Stimulated activated naive CD8-positive, alpha-beta T cell treated with anti-CD3 and anti-CD28 coated beads, Interleukin-15, Interleukin-2, amounts not matched to agents 100 U/mL and 50 U/mL, for 24 hours (primary cell): ENCODE results near the gene NUAK1.

Source experiments
- ATAC-seq: fragments of 150-1000 bp; cut with Tn5 transposase; one replicate; pipeline ENCODE4 v1.10.0; 2021
- DNase-seq: peaks from one replicate; pipeline ENCODE4 v3.0.0; 2021

Gene NUAK1

DNA sequence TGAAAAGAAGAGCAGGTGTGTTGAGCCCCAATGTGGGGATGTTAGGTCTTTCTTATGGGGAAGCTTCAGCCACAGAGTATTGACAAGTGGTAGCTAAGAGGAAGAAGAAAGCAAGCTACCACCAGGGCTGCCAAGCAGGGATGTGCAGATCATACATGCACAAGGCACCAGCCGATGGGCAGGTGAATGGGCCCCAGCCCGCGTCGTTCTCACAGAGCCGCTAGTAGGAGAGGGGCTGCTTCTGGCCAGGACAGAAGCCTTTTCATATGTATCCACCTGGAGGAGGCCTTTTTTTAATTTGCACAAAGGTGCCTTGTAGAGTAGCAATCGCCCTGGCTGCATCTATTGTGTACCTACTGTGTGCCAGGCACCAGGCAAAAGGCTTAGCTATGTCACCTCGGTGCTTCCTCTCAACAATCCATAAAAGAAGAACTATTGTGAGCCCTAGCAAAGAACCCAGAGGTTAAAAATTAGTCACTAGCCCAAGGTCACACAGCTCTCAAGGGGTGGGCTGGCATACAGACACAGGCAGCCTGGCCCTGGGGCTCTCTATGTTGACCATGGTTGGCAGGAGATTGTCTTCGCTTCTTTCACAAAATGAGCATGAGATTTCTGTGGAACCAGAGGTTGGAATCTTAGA is 8.2 kb downstream of the NUAK1 start:
- ATAC-seq: peak; percentile 19

DNA sequence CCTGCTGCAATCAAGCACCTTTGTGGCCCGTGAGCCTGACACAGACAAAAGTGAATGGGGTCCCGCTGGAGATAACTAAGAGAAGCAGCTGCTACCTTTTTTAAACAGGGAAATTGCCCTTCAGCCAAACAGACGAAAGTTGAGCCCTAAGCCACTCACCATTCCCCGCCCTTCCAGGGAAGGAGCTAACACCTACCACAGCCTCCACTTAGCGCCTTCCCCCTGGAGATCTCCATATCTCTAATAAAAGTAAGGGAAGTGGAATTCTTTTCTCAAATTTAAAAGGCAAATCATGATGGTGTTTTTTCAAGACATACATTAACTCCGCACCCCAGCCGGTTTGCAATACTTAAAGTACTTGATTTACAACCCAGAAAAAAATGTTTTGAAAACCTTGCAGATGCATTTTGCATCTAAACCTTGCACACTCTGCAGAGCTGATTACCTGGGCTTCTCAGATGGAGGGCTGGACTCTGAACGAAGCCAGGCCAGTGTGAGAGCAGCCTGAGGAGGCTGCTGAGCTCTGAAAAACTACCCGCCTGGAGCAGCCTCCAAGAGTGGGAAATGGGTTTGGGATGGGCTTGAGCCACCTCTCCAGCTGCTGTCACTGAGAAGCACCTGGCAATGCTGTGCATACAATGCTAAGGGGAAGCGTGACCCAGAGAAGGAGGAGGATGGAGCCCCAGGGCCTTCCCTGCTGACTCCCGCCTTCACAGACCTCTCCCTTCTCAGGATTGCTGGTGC is 10.0 kb downstream of the NUAK1 start:
- no peak for ATAC-seq

More for the DNA sequence above, 8.2 kb downstream of the NUAK1 start:
- DNase-seq: no peak

DNA sequence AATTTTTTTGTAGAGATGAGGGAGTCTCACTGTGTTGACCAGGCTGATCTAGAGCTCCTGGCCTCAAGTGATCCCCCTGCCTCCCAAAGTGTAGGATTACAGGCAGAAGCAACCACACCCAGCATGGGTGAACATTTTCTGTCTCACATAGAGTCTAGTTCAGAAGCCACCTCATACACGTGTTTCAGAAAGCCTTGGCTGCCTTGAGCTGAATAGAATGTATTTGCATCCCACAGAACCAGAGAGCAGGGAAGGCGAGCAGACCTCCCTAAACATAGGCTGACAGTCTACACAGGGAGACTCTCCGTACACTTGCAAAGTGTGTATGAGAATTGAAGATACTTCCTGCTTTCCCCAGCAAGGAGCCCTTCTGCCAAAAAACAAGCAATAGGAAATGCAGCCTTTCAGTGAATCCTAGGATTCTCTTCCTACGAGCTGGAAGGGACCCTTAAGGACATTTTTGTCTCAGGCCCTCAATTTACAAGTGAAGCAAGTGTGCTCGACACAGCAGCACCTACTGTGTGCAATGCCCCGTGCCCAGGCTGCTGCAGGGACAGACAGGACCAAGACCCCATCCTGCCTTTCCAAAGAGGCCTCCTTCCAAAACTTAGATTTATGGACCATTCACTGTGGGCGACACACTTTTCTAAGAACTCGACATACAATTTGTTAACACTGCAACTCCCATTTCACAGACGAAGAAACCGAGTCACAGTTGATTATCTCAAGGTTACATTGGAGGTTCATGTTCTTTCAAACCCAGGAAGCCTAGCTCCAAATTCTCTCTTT is 11.2 kb downstream of the NUAK1 start:
- ATAC-seq: no peak
- no peak for DNase-seq

More for the DNA sequence above, 10.0 kb downstream of the NUAK1 start:
- no peak for DNase-seq

DNA sequence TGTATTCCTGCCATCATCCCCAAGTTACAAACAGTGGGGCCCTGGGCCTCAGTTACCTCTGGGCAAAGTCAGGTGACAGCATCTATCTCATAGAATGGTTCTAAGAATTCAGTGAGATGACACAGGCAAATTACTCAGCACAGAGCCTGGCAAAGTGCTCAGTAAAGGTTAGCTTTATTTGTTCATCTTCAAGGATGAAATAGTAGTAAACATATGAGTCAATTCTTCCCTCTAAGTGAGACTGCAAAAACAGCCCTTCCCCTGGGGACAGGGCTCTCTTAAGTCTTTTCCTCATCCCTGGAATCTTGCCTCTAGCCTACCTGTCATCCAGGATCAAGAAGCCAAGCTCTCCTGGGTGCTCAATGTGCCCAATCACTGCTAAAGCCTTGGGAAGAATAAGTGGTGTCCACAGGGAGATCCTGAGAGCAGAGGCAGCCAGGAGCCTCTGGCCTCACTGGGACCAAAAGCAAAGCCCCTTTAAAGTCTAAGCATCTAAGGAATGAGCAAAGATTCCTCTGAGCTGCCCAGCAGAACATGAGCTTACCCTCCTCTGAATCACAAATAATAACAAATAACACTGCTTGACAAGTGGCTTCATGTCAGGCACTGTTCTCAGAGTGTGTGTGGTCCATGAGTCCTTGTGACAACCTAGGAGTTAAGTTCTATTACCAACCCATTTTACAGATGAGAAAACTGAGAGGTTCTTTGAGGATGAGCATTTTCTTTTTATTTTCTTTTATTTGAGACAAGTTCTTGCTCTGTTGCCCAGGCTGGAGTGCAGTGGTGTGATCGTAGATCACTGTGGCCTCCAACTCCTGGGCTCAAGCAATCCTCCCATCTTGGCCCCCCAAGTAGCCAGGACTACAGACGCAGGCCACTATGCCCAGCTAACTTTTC is 12.1 kb downstream of the NUAK1 start:
- no peak for ATAC-seq
- DNase-seq: no peak

DNA sequence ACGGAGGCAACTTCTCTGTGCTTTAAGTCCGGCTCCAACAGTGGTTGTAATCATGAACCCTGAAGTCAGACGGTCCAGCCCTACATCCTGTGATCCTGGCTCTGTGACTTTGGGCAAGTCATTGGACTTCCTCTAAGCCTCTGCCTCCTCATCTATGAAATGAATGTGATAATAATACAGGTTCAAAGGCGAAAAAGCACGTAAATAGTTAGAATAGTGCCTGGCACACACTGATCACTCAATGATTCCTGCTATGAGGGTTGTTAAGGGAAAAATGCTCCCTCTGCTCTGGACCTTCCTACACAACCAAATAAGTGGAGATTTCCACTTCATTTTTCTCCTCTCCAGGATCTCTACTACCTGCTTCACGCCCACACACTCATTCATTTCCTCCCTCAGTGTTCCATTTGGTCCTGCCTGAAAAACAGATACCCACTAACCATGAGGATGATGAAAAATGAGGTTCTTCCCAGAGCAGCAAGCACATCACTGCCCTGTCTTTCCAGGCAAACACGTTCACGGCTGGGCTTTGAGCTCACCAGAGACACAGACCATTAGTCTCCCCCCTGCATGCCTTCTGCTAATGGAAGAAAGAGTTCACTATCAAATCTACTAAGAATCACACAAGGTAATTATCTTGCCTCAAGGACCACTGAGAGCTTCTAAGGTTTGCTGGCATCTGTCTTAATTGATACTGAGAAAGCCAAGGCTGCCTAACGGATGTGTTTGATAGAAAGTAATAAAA is 13.2 kb downstream of the NUAK1 start:
- no peak for ATAC-seq
- no peak for DNase-seq

DNA sequence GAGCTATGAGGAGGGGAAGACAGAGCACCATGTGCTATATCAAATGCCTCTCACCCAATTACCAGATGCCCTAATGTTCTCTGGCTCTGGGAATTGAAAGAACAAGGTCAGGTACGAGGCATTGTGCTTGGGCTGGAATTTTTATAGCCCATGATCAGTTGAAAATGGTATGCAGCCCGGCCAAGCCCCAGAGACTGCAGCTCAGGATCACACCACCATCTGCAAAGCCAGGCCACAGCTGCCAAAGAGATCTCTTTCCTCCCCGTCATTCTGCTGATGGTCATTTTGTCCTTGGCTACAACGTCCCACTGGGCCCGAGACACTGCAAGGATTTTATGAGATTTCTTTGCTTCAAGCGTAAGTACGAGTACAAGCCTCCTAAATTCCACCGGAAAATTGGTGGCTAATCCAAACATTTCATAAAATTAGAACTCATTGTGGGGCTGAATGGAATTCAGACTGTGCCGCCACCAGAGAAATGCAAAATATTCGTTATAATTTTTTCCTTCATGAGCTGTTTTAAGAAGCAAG is 15.1 kb downstream of the NUAK1 start:
- DNase-seq: no peak
- no peak for ATAC-seq

DNA sequence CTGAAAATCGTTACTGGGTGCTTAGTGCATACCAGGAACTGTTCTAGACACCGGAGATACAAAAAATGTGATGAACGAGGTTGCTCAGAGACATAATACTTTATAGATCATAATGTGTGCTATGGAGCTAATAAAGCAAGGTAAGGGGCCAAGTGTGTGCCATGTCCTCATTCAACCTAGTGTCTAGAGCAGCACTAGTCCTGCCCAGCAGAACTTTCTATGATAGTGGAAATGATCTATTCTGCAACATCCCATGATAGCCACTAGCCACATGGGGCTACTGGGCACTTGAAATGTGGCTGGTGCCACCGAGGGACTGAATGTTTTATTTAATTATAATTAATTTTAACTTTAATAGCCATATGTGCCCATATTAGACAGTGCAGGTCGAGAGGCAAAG is 15.6 kb downstream of the NUAK1 start:
- no peak for ATAC-seq
- DNase-seq: no peak

DNA sequence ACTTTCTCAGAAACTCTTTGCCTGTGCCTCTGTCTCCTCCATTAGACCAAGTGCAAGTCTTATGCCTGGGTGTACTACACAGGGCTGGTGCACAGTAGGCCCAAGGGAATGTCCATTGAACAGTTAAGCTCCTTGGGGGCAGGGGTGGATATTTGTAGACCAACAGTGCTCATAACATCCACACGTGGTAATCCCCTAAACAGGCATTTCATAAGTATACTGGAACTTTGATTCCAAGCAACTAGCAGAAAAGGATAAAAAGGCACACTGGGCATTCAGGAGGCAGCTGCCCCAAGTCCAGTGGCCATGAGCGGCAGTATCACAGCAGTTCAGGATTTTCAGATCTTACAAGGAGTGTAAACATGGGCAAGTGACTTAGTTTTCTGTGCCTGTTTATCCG is 16.8 kb downstream of the NUAK1 start:
- ATAC-seq: no peak

DNA sequence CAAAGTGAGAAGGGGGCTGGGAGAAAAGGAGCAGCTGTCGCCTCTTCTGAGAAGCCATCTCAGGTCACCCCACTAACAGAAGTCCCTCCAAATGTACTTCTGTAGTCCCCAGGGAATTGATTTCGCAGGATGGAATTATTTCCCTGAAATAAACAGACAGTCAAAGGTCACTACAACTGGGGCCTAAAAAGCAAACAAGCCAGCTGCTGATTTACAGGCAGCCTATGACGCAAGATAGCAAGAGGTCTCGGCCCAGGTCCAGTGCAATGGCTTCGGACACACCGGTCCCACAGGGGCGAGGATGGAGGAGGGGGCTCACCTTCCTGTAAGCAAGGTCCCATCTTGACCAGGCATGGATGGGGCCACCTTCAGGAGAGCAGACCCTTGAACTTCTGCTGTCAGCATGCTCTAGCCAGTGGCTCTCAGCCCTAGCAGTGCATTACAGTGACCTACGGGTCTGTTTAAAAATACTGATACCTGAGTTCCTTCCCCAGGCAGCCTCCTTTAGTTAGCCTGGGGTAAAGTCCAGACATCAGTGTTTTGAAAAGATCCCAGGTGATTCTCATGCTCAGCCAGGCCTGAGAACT is 18.1 kb downstream of the NUAK1 start:
- no peak for DNase-seq
- ATAC-seq: no peak

More for the DNA sequence above, 16.8 kb downstream of the NUAK1 start:
- DNase-seq: no peak

DNA sequence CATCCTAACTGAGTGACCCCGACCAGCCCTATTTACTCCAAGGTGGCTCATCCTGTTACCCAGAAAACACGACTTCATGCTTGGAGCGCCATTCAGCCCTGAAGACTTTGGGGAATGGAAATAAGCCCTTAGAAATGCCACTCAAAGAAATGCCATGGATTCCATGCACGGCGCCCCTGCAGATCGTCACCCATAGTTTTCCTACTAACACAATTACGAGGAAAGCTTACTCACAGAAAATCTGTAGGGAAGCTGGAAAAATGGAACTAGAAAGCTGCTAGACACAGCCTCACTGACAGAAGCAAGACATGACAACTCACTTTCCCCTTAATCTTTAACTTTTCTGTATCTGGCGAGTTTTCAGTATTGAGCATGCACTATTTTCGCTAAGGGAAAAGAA is 19.5 kb downstream of the NUAK1 start:
- ATAC-seq (no peak), DNase-seq (no peak)

DNA sequence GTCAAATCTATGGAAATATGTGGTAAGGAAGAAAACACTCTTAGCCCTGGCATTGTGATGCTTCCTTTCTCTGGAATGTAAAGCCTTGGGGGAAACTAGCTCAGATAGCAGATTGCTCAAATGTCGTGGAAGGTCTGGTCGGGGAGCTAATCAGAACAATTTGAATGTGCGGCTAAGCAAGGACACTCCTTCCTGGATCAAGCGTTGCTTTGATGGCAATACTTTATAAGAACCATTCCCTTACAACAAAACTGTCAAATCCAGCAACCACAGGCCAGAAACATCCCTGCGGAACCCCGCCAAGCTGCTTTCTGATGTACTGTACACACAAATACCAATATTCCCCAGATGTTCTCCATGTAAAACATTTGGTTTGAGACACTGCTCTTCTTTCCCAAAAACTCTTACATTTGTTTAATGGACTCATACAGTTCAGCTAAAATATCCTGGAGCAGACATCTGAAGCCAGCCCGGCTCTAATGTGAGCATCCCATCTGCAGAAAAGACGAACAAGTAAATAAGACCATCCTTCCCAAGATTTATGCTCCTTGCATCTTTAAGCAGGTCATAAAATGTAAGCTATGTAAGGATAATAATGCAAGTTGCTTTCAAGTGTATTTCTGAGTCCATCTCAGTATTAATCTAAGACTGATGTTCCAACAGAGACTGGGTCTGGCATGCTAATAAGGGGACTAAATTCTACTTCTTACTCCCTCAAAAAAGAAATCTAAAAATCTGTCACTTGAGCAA is 20.2 kb downstream of the NUAK1 start:
- DNase-seq: no peak
- ATAC-seq: no peak

DNA sequence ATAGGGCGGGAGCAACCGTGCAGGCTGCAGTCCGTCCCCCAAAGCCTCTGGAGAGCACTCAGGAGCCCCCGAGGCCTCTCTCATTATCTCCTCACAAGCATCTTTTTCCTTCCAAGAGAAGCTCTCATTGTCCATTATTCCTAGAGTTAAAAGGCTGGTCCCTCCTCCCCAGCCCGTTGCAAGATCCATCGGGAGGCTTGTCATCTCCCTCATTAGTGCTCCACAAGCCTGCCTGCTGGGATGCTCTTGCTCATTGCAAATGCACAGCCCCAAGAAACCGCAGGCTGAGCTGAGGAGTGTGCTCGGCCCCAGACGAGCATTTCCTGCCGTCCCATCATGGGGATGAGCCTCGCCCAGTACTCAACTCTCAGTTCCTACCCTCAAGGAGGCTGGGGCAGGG is 23.3 kb downstream of the NUAK1 start:
- DNase-seq (no peak), ATAC-seq (no peak)

DNA sequence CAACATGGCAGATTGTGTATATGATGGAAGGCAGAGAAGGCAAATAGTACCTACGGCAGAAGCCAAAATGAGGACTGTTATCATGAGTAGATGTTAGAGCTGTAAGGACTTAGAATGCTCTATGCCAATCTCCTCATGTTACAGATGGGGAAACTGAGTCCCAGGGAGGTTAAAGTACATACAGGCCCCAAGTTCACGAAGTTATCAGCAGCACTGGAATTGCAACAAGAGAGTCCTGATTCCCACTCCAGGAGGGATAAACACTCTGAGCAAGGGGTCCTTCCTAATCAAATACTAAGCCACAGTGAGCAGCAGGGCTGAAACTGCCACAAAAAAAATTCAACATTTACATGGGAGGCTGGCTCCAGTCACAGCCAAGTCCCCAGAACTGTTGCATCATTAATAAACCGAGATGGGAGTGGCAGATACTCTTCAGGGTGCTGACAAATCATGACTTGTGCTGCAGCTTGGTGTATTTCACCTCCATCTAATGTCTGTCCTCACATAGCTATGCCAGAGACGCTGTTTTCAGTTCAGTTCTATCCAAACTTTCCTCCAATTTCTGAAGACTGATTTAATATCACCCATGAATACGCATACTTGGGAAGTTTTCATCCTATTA is 24.2 kb downstream of the NUAK1 start:
- no peak for ATAC-seq

DNA sequence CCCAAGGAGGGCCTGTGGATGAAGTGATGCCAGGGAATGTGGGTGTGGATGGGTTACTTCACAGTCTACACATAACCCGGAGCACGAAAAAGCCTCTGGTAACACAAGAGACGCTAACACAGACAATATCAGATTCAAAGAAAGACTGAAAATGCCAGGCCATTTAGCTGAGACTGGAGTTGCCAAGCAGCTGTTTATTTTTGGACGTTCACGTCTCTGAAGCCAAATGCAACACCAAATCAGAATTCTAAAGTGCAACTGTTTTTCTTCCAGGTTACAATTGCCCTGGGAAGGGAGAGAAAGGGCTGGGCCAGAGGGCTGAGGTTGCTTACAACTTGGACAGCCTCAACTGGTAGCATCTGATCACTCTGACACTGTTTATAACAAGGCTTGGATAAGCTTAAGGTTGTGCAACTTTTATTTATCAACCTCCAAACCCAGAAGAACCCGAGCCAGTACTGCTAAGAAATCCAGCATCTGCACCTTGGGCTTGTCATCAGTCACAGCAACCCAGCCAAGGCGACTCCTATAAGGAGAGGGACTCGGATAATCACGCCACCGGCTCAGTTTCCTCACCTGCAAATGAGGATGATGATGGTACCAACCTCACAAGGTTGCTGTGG is 24.8 kb downstream of the NUAK1 start:
- DNase-seq (no peak), ATAC-seq (no peak)

More for the DNA sequence above, 24.2 kb downstream of the NUAK1 start:
- DNase-seq: no peak

DNA sequence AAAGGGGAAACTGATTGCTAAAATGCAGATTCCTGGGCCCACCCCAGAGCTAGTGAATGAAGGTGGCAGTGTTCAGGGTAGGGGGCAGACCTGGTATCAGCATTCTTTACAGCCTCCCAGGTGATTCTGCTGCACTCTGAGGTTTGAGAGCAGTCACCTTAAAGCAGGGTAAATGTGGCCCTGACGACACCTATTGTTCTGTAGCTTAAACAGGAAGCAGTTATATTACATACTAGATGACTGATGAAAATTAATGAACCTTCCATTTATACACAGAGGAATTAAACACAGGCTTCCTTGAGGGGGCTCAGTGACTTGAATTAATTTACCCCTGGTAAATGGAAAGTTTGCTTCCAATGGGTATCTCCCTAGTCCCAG is 25.3 kb downstream of the NUAK1 start:
- ATAC-seq: no peak
- no peak for DNase-seq

DNA sequence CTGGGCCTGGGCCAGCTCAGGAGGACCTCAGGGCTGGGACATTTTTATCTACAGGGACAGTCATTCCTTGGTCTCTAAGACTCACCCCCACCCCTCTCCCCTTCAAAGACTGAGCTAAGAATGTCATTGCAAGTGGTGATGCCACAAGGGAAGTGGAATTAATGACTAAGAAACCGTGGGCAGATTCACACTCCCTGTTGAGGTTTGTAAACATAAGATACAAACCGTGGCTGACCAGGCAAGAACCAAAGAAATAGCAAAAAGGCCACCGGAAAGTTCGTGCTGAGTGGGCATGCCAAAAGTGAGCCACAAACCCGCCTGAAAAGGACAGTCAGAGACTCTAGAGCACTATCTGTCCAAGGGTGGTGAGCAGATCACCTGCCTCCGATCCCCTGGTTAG is 25.7 kb downstream of the NUAK1 start:
- peak; percentile 84 for ATAC-seq
- peak; percentile 22 for DNase-seq

DNA sequence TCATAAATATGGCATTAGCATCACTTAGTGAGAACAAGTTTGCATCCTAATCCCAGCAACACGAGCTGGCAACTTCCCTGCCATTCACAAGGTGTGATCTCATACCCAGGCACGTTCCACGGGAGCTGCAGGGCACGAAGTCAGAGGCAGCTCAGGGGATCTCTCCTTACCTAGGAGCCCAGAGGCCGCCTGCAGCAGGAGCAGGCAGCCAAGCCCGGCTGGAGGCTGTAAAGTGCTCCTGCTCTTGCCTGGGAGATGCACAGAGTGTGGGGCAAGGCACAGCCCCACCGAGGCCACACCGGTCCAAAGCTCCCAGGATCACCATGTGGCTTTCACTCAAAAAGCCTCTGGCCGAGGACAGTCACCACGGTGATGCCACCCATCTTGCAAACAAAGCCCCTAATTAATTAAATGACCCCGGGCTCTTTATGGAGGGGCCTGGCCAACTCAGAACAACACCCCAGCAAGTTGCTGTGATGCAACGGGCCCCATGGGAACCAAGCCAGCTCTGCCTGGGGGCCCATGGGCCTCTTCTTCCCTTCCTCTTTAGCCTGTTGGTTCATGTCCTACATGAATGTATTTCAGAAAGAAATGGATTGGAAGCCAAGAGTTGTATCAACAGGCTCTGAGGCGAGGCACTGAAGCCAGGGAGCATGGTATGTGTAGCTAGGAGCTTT is 26.5 kb downstream of the NUAK1 start:
- DNase-seq (no peak), ATAC-seq (no peak)

DNA sequence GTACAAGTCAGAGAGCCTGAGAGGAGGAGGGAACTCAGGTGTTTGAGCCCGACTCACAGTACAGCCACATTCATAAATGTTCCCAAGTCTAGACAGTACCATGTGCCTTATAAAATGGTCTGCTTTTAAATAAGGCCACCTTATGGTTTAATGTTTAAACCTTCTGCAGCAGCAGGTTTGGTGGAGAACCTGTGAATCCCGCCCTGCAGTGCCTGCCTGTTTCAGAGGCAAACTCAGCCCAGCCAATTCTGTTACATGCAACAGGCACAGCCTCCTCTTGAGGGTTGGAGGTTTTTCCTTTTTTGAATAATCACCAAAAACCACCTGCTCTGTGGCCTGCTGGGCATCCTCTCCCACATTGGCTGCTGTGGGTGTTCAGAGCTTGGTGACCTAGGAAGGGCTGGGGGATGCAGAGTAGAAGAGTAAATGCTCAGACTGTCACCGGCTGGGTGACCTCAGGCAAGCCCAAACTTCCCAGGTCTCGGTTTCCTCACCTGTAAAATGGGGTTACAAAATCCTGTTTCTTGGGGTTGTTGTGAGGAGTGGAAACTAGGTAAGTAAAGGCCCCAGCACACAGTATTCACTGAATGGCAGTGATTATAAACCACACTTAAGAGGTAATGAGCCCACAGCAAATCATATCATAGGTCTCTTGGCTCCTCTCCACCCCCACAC is 28.0 kb downstream of the NUAK1 start:
- no peak for ATAC-seq
- DNase-seq: no peak
